Stimulated activated CD4-positive, alpha-beta T cell treated with anti-CD3 and anti-CD28 coated beads, Interleukin-12 subunit alpha, Interleukin-12 subunit beta, amount 100 ng/mL, for 4 hours (primary cell): ENCODE data around the gene STIL.
A peak's percentile ranks its signal among the peaks of the same experiment; 100 is the strongest.
"Not testable (repeated sequence)": the region's sequence is repeated elsewhere in the genome, so short reads cannot be mapped to it uniquely, and the experiment has no call there.

ENCODE experiments used
- DNase-seq: peaks from one replicate; pipeline ENCODE4 v3.0.0-alpha.2; 2020

STIL gene

GRCh38 chr1:47317841-47318240 is 3.9 kb upstream of the STIL start:
- no peak for DNase-seq

GRCh38 chr1:47309427-47309826 is 4.5 kb downstream of the STIL start:
- DNase-seq: no peak

- no peak for DNase-seq
Observed at GRCh38 chr1:47302472-47302871, 11.5 kb downstream of the STIL start.

- no peak for DNase-seq
Observed at GRCh38 chr1:47298025-47298699, 15.8 kb downstream of the STIL start.

GRCh38 chr1:47295579-47295978 is 18.4 kb downstream of the STIL start:
- no peak for DNase-seq

GRCh38 chr1:47294863-47295262 is 19.1 kb downstream of the STIL start:
- DNase-seq: not testable (repeated sequence)

GRCh38 chr1:47288116-47288515 is 25.8 kb downstream of the STIL start:
- DNase-seq: not testable (repeated sequence)

- no peak for DNase-seq
Observed at GRCh38 chr1:47280142-47280541, 33.8 kb downstream of the STIL start.

- DNase-seq: no peak
Observed at GRCh38 chr1:47276850-47277249, 37.1 kb downstream of the STIL start.

GRCh38 chr1:47275811-47276210 is 38.1 kb downstream of the STIL start:
- not testable (repeated sequence) for DNase-seq

- not testable (repeated sequence) for DNase-seq
Observed at GRCh38 chr1:47265529-47265928, 48.4 kb downstream of the STIL start.

- DNase-seq: peak; percentile 7
Observed at GRCh38 chr1:47262787-47263413, 51.0 kb downstream of the STIL start.

- no peak for DNase-seq
Observed at GRCh38 chr1:47257224-47257623, 56.7 kb downstream of the STIL start.

GRCh38 chr1:47252795-47253194 is 61.2 kb downstream of the STIL start:
- DNase-seq: no peak

GRCh38 chr1:47252369-47252768 is 61.6 kb downstream of the STIL start:
- no peak for DNase-seq

- no peak for DNase-seq
Observed at GRCh38 chr1:47249755-47250154, 64.2 kb downstream of the STIL start.

GRCh38 chr1:47244339-47244862 is 69.5 kb downstream of the STIL start:
- DNase-seq: no peak

GRCh38 chr1:47243910-47244309 is 70.0 kb downstream of the STIL start:
- no peak for DNase-seq

GRCh38 chr1:47241114-47242113 is 72.5 kb downstream of the STIL start:
- no peak for DNase-seq

- no peak for DNase-seq
Observed at GRCh38 chr1:47238935-47239592, 74.9 kb downstream of the STIL start.

- DNase-seq: no peak
Observed at GRCh38 chr1:47235806-47236205, 78.1 kb downstream of the STIL start.

- DNase-seq: no peak
Observed at GRCh38 chr1:47235241-47235681, 78.7 kb downstream of the STIL start.

GRCh38 chr1:47233186-47233585 is 80.8 kb downstream of the STIL start:
- no peak for DNase-seq
